Measurements from ENCODE around the gene TRMT1. TPM values are rescaled to one million over a fixed set of nuclear protein-coding genes. Genes with fewer than 3 reads are reported as not detected.

Gene TRMT1
- total RNA-seq, 1 donor from 2014 or later: 49.9 TPM

GRCh38 chr19:13095393-13095784 is 21.2 kb downstream of the TRMT1 start:
- DNase-seq (ENCODE audit: low read depth): no peak
- no peak for TF ChIP-seq CTCF (conservative IDR thresholded peaks at IDR 0.05; ENCODE audit: low read depth, low read length)
- H3K4me3 ChIP-seq (ENCODE audit: low read depth, low read length): no peak overlapping the region

- no peak overlapping the region for H3K4me3 ChIP-seq (ENCODE audit: low read depth, low read length)
- TF ChIP-seq CTCF (conservative IDR thresholded peaks at IDR 0.05; ENCODE audit: low read depth, low read length): no peak
- no peak for DNase-seq (ENCODE audit: low read depth)
Observed at GRCh38 chr19:13094771-13095392, 21.7 kb downstream of the TRMT1 start.

DNA sequence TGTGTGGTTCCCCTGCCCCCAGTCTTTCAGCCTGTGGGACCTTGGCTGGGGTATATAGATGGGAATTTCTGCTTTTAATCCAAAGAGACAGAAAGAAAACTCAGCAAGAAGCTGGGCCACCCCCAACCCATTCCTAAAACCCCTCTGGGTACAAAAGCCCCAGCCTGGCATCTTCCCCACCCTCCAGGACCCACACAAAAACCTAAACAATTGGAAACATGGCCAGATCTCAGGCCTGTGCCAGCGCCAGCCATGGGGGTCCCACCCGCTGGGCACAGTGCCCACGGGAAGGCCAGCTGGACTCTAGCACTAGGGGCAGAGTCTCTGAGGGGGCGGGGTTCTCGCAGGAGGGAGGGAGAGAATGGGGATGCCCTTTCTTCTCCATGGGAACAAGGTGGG is 22.4 kb downstream of the TRMT1 start:
- no peak for TF ChIP-seq CTCF (conservative IDR thresholded peaks at IDR 0.05; ENCODE audit: low read depth, low read length)
- DNase-seq (ENCODE audit: low read depth): no peak

DNA sequence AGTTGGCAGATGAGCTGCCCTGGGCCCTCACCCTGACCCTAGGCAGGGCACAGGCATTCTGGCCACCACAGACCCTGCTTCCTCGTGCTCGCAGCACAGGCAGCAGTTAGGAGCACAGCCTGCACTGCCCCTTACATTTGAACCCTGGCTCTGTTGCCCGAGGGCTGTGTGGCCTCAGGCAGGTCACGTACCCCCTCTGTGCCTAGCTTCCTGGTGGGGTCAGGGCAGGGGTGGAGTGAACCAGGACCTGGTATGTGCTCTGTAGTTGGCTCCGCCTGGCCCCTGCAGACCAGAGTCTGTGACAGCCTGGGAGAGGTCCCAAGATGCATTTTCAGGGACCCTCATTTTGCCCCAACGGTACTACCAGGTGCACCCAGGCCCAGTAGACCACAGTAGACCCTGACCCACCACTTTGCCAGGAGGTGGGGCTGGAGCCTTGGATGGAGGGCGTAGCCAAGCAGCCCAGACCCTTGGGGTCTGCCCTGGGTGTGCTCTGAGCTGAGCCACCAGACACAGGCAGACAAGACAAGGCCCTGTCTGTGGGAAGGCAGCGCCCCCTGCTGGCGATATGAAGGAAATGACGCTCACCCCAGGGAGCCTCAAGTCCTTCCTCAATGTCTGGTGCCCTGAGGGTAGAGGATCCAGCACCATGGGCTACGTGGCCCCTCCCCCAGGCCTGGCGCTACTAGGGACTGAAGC is 23.0 kb downstream of the TRMT1 start:
- peak; percentile 88 for TF ChIP-seq CTCF (conservative IDR thresholded peaks at IDR 0.05; ENCODE audit: low read depth, low read length)
- DNase-seq (ENCODE audit: low read depth): no peak
- no peak overlapping the region for H3K4me3 ChIP-seq (ENCODE audit: low read depth, low read length)

More for the DNA sequence above, 22.4 kb downstream of the TRMT1 start:
- no peak overlapping the region for H3K4me3 ChIP-seq (ENCODE audit: low read depth, low read length)

- TF ChIP-seq CTCF (conservative IDR thresholded peaks at IDR 0.05; ENCODE audit: low read depth, low read length): no peak
- no peak for DNase-seq (ENCODE audit: low read depth)
- no peak overlapping the region for H3K4me3 ChIP-seq (ENCODE audit: low read depth, low read length)
Observed at GRCh38 chr19:13092606-13093235, 23.8 kb downstream of the TRMT1 start.

DNA sequence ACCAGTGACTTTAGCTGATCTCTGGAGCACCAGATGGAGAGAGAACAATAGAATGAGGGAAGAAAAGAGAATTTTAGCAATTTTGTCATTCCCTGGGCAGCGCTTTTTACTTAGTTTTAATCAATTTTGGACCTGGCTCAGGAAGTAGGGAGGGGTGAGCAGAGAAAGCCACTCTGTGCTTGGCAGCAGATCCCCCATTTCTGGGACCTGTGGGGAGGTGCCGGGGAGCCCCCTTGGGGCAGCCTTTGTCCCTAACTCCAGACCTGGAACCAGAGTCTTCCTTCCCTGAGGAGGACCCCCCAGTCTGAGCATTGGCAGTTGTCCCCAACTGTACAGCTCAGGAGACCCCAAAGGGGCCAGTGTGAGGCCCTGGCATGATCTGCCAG is 24.4 kb downstream of the TRMT1 start:
- no peak for DNase-seq (ENCODE audit: low read depth)
- no peak overlapping the region for H3K4me3 ChIP-seq (ENCODE audit: low read depth, low read length)
- no peak for TF ChIP-seq CTCF (conservative IDR thresholded peaks at IDR 0.05; ENCODE audit: low read depth, low read length)

Data from epithelial cell of proximal tubule (primary cell).